ENCODE measurements around the gene MALRD1. TPM values are rescaled to one million over a fixed set of nuclear protein-coding genes. Genes with fewer than 3 reads are reported as not detected.

The MALRD1 gene
- total RNA-seq, 1 experiment from 2014 or later, result not detected

DNA sequence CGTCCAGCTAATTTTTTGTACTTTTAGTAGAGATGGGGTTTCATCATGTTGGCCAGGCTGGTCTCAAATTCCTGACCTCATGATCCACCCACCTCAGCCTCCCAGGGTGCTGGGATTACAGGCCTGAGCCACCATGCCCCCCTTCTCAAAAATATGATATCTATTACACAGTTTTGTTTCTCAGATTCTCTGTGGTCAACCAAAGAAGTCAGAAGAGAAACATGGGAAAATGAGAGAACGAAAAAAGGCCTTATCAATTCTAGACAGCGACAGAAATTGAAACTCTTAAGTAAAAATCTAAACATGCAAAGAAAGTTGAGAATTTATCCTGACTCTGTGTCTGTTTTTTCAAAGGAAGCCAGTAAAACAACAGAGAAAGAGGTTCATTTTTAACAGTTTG is 483.8 kb downstream of the MALRD1 start:
- H3K36me3 ChIP-seq (ENCODE audit: control insufficient read depth, insufficient read depth, low read length), result no peaks in the 10 kb centered on the region
- no peak overlapping the region for H3K27ac ChIP-seq (ENCODE audit: low read length)
- in situ Hi-C loops (cut with HindIII; ENCODE audit: low pct_unique_long_range_greater_than_20kb, low sequenced_read_pairs), result no loop called here
- no peak overlapping the region for H3K4me3 ChIP-seq (ENCODE audit: low read depth in 2 of 2, low read length in 2 of 2)
- ChIA-PET CTCF (no interaction called here), POLR2A (no interaction called here)
- intact Hi-C loops (cut with micrococcal nuclease; ENCODE audit: unreplicated experiment), result no loop called here
- H3K9me3 ChIP-seq (ENCODE audit: control insufficient read depth, insufficient read depth, low read depth, low read length), result no peaks in the 10 kb centered on the region
- H3K27me3 ChIP-seq (ENCODE audit: control insufficient read depth, insufficient read depth, low read length), result no peaks in the 10 kb centered on the region
- no peak for TF ChIP-seq TCF7L2 (IDR thresholded peaks at IDR 0.05; ENCODE audit: low read depth, low read length)
- no peak for TF ChIP-seq POLR2AphosphoS5 (IDR thresholded peaks at IDR 0.05; ENCODE audit: low read depth, low read length)
- TF ChIP-seq SIN3A (IDR thresholded peaks at IDR 0.05; ENCODE audit: borderline replicate concordance, insufficient read depth, low read depth, low read length), result no peak
- TF ChIP-seq, protein P1, sequence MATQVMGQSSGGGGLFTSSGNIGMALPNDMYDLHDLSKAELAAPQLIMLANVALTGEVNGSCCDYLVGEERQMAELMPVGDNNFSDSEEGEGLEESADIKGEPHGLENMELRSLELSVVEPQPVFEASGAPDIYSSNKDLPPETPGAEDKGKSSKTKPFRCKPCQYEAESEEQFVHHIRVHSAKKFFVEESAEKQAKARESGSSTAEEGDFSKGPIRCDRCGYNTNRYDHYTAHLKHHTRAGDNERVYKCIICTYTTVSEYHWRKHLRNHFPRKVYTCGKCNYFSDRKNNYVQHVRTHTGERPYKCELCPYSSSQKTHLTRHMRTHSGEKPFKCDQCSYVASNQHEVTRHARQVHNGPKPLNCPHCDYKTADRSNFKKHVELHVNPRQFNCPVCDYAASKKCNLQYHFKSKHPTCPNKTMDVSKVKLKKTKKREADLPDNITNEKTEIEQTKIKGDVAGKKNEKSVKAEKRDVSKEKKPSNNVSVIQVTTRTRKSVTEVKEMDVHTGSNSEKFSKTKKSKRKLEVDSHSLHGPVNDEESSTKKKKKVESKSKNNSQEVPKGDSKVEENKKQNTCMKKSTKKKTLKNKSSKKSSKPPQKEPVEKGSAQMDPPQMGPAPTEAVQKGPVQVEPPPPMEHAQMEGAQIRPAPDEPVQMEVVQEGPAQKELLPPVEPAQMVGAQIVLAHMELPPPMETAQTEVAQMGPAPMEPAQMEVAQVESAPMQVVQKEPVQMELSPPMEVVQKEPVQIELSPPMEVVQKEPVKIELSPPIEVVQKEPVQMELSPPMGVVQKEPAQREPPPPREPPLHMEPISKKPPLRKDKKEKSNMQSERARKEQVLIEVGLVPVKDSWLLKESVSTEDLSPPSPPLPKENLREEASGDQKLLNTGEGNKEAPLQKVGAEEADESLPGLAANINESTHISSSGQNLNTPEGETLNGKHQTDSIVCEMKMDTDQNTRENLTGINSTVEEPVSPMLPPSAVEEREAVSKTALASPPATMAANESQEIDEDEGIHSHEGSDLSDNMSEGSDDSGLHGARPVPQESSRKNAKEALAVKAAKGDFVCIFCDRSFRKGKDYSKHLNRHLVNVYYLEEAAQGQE (IDR thresholded peaks at IDR 0.05; ENCODE audit: insufficient read depth in 1 of 2, low read depth in 2 of 2, low read length in 1 of 2), result no peak
- TF ChIP-seq CTCF (IDR thresholded peaks at IDR 0.05), result no peak
- DNase-seq (ENCODE audit: low read depth, low spot score), result no peak
- H3K4me1 ChIP-seq (ENCODE audit: control insufficient read depth, insufficient read depth, low read length), result no peaks in the 10 kb centered on the region
- ATAC-seq, result no peak
- no TSS peak for BruUV-seq (replicated peaks)

DNA sequence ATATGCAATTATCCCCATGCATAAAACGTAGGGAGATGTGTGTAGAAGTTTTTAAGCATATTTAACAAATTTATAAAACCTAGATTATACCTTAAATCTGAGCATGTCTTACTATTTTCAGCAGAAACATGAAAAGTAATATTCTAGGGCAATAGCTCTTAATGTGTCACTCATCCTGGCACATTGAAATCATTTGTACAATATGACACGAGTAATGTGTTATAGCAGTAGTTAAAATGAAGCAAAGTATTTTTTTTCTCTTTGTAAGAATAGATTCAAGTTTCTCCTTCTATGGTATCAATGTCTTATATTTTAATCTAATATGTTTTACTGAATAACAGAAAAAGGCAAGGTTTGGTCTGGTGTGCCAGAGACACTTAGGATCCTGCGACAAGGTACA is 492.7 kb downstream of the MALRD1 start:
- DNase-seq (ENCODE audit: low read depth, low spot score) (no peak), ATAC-seq (no peak)
- CTCF ChIA-PET, result no interaction called here
- in situ Hi-C loops (cut with HindIII; ENCODE audit: low pct_unique_long_range_greater_than_20kb, low sequenced_read_pairs), result no loop called here
- TF ChIP-seq POLR2AphosphoS5 (IDR thresholded peaks at IDR 0.05; ENCODE audit: low read depth, low read length) (no peak), SIN3A (IDR thresholded peaks at IDR 0.05; ENCODE audit: borderline replicate concordance, insufficient read depth, low read depth, low read length) (no peak), CTCF (IDR thresholded peaks at IDR 0.05) (no peak), TCF7L2 (IDR thresholded peaks at IDR 0.05; ENCODE audit: low read depth, low read length) (no peak)
- TF ChIP-seq, protein P1 (IDR thresholded peaks at IDR 0.05; ENCODE audit: insufficient read depth in 1 of 2, low read depth in 2 of 2, low read length in 1 of 2), result no peak
- Histone ChIP-seq H3K36me3 (ENCODE audit: control insufficient read depth, insufficient read depth, low read length) (no peaks in the 10 kb centered on the region), H3K9me3 (ENCODE audit: control insufficient read depth, insufficient read depth, low read depth, low read length) (no peaks in the 10 kb centered on the region), H3K4me3 (ENCODE audit: low read depth in 2 of 2, low read length in 2 of 2) (no peak overlapping the region), H3K27me3 (ENCODE audit: control insufficient read depth, insufficient read depth, low read length) (no peaks in the 10 kb centered on the region), H3K4me1 (ENCODE audit: control insufficient read depth, insufficient read depth, low read length) (no peaks in the 10 kb centered on the region), H3K27ac (ENCODE audit: low read length) (no peak overlapping the region)
- POLR2A ChIA-PET, result no interaction called here
- intact Hi-C loops (cut with micrococcal nuclease; ENCODE audit: unreplicated experiment), result no loop called here
- no TSS peak for BruUV-seq (replicated peaks)

All from Panc1 (cell line).